SK-N-SH (cell line): ENCODE measurements around the gene LAMTOR2.

Experiments
- CHD2 ChIP-seq: fragments of 150-350 bp; IDR thresholded peaks from 2 replicates; pipeline ENCODE4 v1.6.1; 2018; ENCODE audit warnings: low read length; ENCODE audit not compliant: partially characterized antibody
- CTCF ChIP-seq: fragments of 200-600 bp; sonication (generic); IDR thresholded peaks from 2 replicates; pipeline ENCODE4 v1.6.1; 2017; ENCODE audit warnings: antibody characterized with exemption, mild to moderate bottlenecking, moderate library complexity
- EP300 ChIP-seq, 2 experiments: IDR thresholded peaks; 2 replicates each; pipeline versions ENCODE4 v1.4.0 to v1.6.1; 2012; ENCODE audit warnings: borderline replicate concordance in 1 of 2, low read depth in 1 of 2, low read length in 1 of 2
- POLR2AphosphoS5 ChIP-seq: IDR thresholded peaks from 2 replicates; pipeline ENCODE4 v1.6.1; 2012; ENCODE audit warnings: low read depth, low read length
- REST ChIP-seq: IDR thresholded peaks from 2 replicates; pipeline ENCODE4 v1.6.1; 2012; ENCODE audit warnings: mild to moderate bottlenecking, low read depth, low read length, moderate library complexity
- RFX5 ChIP-seq: IDR thresholded peaks from 2 replicates; pipeline ENCODE4 v1.6.1; 2012; ENCODE audit warnings: mild to moderate bottlenecking, improper control_type of control experiment, low read length

GRCh38 chr1:156009404-156009803 lies 45.2 kb upstream of the LAMTOR2 start:
- TF ChIP-seq EP300 (IDR thresholded peaks at IDR 0.05; ENCODE audit: borderline replicate concordance in 1 of 2, low read depth in 1 of 2, low read length in 1 of 2) (no peak), REST (no peak), POLR2AphosphoS5 (no peak), CTCF (no peak), RFX5 (no peak), CHD2 (no peak)
